Measurements from ENCODE around the gene EIF4B. TPM values are rescaled to one million over a fixed set of nuclear protein-coding genes. Genes with fewer than 3 reads are reported as not detected.

The EIF4B gene
- total RNA-seq, 1 donor from 2014 or later = 526 TPM

DNA sequence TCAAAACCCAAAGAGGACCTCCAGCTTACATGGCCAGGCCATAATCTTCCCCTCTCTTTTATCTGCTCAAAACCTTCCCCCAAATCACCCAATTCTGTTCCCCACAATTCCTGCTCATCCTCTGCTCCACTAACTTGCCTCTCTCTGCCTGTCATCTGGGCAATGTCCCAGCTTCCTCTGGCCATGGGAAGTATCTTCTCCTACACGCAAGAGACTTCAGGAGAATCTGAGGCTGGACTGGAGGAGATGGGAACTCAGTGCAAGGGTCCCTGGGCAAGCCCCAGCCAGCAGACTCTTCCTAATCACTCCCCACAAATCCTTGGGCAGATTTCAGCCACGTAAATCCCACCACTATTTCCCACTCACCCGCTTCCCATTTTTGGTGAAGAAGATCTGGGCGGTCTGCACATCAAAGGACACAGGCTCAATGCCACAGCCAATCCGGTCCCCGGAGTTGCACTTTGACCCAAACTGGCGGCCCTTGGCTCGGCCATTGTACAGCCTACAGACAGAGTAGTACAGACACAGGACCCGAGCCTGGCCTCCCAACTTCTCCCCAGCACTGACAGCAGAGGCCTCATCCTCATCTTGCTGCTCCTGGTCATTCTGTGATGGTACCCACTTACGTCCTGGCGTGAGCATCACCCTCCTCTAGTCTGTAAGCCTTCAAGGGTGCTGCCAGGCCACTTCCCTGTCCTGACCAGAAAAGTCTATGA is 68.2 kb downstream of the EIF4B start:
- DNase-seq (ENCODE audit: low read depth) = no peak
- TF ChIP-seq, protein P1, sequence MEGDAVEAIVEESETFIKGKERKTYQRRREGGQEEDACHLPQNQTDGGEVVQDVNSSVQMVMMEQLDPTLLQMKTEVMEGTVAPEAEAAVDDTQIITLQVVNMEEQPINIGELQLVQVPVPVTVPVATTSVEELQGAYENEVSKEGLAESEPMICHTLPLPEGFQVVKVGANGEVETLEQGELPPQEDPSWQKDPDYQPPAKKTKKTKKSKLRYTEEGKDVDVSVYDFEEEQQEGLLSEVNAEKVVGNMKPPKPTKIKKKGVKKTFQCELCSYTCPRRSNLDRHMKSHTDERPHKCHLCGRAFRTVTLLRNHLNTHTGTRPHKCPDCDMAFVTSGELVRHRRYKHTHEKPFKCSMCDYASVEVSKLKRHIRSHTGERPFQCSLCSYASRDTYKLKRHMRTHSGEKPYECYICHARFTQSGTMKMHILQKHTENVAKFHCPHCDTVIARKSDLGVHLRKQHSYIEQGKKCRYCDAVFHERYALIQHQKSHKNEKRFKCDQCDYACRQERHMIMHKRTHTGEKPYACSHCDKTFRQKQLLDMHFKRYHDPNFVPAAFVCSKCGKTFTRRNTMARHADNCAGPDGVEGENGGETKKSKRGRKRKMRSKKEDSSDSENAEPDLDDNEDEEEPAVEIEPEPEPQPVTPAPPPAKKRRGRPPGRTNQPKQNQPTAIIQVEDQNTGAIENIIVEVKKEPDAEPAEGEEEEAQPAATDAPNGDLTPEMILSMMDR (IDR thresholded peaks at IDR 0.05; ENCODE audit: insufficient read depth, low read length, poor library complexity, severe bottlenecking) = no peak
- Histone ChIP-seq H3K4me3 (ENCODE audit: low read depth, low read length) (no peak overlapping the region), H3K36me3 (ENCODE audit: control insufficient read depth, insufficient read depth, low read length) (peaks cover 1% of the 10 kb centered on the region), H3K27me3 (ENCODE audit: control insufficient read depth, insufficient read depth, low read length) (no peaks in the 10 kb centered on the region)

DNA sequence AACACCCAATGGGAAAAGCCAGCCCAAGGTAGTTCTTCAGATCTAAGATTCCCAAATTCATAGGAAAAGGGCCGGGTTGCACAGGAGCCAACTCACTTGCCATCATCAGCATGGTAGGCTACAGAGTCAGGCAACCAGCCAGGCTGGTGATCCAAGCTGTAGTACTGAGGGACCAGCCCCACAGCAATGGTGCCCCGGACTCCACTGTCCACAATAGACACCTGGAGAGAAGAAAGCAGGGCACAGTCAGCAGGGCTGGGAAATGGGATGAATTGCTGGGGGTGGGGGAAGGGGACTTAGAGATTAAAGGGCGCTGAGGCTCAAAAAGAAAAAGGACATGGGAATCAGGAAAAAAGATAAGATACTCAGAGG is 68.7 kb downstream of the EIF4B start:
- Histone ChIP-seq H3K4me3 (ENCODE audit: low read depth, low read length) (no peak overlapping the region), H3K36me3 (ENCODE audit: control insufficient read depth, insufficient read depth, low read length) (peaks cover 1% of the 10 kb centered on the region), H3K27me3 (ENCODE audit: control insufficient read depth, insufficient read depth, low read length) (no peaks in the 10 kb centered on the region)
- TF ChIP-seq, protein P1 (IDR thresholded peaks at IDR 0.05; ENCODE audit: insufficient read depth, low read length, poor library complexity, severe bottlenecking) = no peak
- DNase-seq (ENCODE audit: low read depth) = no peak

DNA sequence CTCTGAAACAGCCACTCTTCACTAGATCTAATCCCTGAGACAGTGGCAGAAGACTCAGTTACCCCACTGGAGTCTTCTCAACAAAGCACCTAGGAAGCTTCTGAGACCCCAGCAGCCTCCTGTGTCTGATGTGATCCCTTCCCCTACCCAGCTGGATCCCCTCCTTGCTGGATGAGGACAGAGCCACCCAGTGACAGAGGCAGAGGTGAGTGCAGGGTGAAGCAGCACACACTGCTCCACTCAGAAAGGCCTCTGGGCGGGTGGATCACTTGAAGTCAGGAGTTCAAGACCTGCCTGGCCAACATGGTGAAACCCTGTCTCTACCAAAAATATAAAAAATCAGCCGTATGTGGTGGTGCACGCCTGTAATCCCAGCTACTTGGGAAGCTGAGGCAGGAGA is 70.2 kb downstream of the EIF4B start:
- Histone ChIP-seq H3K36me3 (ENCODE audit: control insufficient read depth, insufficient read depth, low read length) (peaks cover 1% of the 10 kb centered on the region), H3K4me3 (ENCODE audit: low read depth, low read length) (no peak overlapping the region), H3K27me3 (ENCODE audit: control insufficient read depth, insufficient read depth, low read length) (no peaks in the 10 kb centered on the region)
- TF ChIP-seq, protein P1 (IDR thresholded peaks at IDR 0.05; ENCODE audit: insufficient read depth, low read length, poor library complexity, severe bottlenecking) = no peak
- DNase-seq (ENCODE audit: low read depth) = no peak

DNA sequence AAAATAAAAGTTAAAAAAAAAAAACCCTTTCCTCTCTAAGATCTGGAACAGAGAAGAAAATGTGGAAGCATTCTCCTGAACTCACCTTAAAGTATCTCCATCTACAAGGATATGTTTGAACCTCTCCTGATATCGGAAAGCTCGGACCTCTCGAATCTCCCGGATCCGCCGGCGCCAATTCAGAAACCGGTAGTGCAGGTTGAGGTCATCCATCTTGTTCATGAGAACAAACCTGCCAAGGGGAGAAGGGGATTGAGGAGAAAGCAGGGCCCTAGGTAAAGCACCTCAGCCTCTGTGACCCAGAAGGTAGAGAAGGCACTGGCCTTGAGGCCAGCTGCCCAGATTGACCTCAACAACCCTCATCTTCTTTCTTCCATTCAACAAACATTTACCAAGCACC is 70.8 kb downstream of the EIF4B start:
- no peaks in the 10 kb centered on the region for H3K27me3 ChIP-seq (ENCODE audit: control insufficient read depth, insufficient read depth, low read length)
- peaks cover 1% of the 10 kb centered on the region for H3K36me3 ChIP-seq (ENCODE audit: control insufficient read depth, insufficient read depth, low read length)
- TF ChIP-seq, protein P1 (IDR thresholded peaks at IDR 0.05; ENCODE audit: insufficient read depth, low read length, poor library complexity, severe bottlenecking) = no peak
- H3K4me3 ChIP-seq (ENCODE audit: low read depth, low read length) = no peak overlapping the region
- no peak for DNase-seq (ENCODE audit: low read depth)

DNA sequence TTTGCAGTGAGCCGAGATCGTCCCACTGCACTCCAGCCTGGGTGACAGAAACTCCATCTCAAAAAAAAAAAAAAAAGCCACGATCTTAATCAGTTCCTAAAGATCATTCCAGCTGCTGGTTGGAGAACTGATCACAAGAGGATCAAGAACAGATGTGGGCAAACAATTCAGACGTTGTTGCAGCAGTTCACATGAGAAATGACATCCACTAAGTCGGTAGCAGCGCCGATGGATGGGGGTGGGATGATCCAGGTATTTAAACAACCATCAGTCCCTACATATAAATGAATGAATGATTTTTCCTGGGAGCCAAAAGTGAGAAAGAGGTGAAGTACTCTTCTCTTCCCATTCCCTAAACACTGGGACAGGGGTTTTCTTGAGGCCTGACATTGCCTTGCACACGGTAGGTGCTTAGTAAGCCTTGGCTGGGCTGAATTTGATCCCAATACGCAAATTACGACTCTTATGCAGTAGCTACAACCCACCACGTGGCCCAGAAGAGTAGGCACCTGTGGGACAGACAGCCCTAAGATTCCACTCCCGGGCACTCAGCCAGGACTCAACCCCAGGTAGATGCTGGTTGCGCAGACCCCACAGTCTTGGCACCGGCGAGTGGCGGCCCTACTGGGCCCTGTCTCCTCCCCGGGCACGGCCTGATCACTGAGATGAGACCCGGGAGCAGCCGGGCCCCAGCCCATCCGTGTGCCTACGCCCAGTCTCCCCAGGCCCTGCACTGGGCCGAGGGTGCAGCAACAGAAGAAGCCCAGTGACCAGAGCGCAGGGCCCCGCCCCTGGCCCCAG is 72.4 kb downstream of the EIF4B start:
- DNase-seq (ENCODE audit: low read depth) = no peak
- TF ChIP-seq, protein P1 (IDR thresholded peaks at IDR 0.05; ENCODE audit: insufficient read depth, low read length, poor library complexity, severe bottlenecking) = no peak

More for the DNA sequence above, 72.4 kb downstream of the EIF4B start:
- Histone ChIP-seq H3K36me3 (ENCODE audit: control insufficient read depth, insufficient read depth, low read length) (no peaks in the 10 kb centered on the region), H3K27me3 (ENCODE audit: control insufficient read depth, insufficient read depth, low read length) (no peaks in the 10 kb centered on the region), H3K4me3 (ENCODE audit: low read depth, low read length) (peak overlapping the region; percentile 67)
